ENCODE results near the gene KRAS. TPM values are rescaled to one million over a fixed set of nuclear protein-coding genes. Genes with fewer than 3 reads are reported as not detected.

The KRAS gene
- total RNA-seq, 1 experiment from 2014 or later: 3.3 TPM

DNA sequence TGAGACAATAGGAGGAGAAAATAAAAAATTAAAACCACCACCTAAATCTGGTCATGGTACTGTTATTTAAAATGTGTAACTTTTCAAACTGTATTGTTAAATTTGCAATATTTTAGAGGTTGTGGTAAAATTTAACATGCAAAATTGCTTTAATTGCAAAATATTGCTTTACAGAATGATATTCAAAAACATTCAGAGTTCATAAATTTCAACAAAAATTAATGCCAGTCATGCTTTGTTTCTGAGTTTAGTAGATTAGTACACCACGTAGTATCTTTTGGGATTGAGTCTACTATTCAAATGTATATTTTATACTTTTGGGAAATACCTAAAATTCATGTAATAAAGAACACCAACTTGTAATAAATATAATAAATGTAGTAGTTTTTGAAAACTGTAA lies 37.4 kb downstream of the KRAS start:
- DNase-seq (ENCODE audit: low read depth): no peak
- in situ Hi-C loops (cut with HindIII; ENCODE audit: low pct_unique_long_range_greater_than_20kb, low sequenced_read_pairs): no loop called here

GRCh38 chr12:25208554-25208953 lies 42.2 kb downstream of the KRAS start:
- in situ Hi-C loops (cut with HindIII; ENCODE audit: low pct_unique_long_range_greater_than_20kb, low sequenced_read_pairs): no loop called here

GRCh38 chr12:25207846-25208245 lies 42.9 kb downstream of the KRAS start:
- in situ Hi-C loops (cut with HindIII; ENCODE audit: low pct_unique_long_range_greater_than_20kb, low sequenced_read_pairs): no loop called here
- no peak for DNase-seq (ENCODE audit: low read depth)

More at GRCh38 chr12:25208554-25208953, 42.2 kb downstream of the KRAS start:
- no peak for DNase-seq (ENCODE audit: low read depth)

DNA sequence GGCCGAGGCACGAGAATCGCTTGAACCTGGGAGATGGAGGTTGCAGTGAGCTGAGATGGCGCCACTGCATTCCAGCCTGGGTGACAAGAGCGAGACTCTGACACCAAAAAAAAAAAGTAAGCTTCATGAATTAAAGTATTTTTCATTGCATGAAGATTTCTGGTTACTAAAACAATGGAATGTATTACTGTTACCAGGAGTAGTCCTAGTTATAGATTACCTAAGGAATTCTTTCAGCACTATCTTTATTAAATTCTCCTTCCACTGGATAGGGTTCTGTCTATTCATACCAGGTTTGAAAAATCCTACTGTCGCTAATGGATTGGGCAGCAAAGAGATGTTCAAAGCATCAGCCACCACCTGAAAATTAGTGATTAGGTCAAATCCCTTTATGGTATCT lies 43.3 kb downstream of the KRAS start:
- no peak for DNase-seq (ENCODE audit: low read depth)
- in situ Hi-C loops (cut with HindIII; ENCODE audit: low pct_unique_long_range_greater_than_20kb, low sequenced_read_pairs): no loop called here

- DNase-seq (ENCODE audit: low read depth): no peak
- in situ Hi-C loops (cut with HindIII; ENCODE audit: low pct_unique_long_range_greater_than_20kb, low sequenced_read_pairs): no loop called here
Observed at GRCh38 chr12:25202137-25202536, 48.6 kb downstream of the KRAS start.

GRCh38 chr12:25200703-25201102 lies 50.0 kb downstream of the KRAS start:
- in situ Hi-C loops (cut with HindIII; ENCODE audit: low pct_unique_long_range_greater_than_20kb, low sequenced_read_pairs): no loop called here
- no peak for DNase-seq (ENCODE audit: low read depth)

GRCh38 chr12:25197608-25198007 lies 53.1 kb downstream of the KRAS start:
- DNase-seq (ENCODE audit: low read depth): no peak
- in situ Hi-C loops (cut with HindIII; ENCODE audit: low pct_unique_long_range_greater_than_20kb, low sequenced_read_pairs): no loop called here

GRCh38 chr12:25195056-25195971 lies 55.4 kb downstream of the KRAS start, which contains the start of the genes DNAI7 and ETFRF1:
DNAI7 (minus strand) TSS chr12:25195160; CDS start chr12:25195078, 82 bp downstream.
ETFRF1 (plus strand) TSS chr12:25195237; CDS start chr12:25203957, 8,720 bp downstream.
- DNase-seq (ENCODE audit: low read depth): peak; percentile 92
- in situ Hi-C loops (cut with HindIII; ENCODE audit: low pct_unique_long_range_greater_than_20kb, low sequenced_read_pairs): no loop called here

GRCh38 chr12:25194722-25195055 lies 56.0 kb downstream of the KRAS start:
- in situ Hi-C loops (cut with HindIII; ENCODE audit: low pct_unique_long_range_greater_than_20kb, low sequenced_read_pairs): no loop called here
- DNase-seq (ENCODE audit: low read depth): no peak

DNA sequence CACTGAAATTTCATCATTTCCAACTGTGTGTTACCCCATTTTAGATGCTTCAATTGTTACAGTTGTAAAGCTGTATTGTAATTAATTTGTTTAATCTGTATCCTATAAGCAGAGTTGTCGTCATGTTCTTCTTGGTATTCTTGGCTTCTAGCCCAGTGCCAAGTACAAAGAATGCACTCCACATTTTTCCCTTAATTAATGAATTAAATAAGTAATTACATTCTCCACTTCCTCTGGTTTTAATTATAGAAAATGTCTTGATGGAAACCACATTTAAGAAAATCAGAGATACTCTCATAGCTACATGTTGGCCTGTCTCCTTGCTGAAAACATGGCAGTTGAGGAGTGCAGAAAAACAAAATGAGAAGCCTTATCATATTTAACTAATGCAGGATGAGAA lies 56.5 kb downstream of the KRAS start:
- in situ Hi-C loops (cut with HindIII; ENCODE audit: low pct_unique_long_range_greater_than_20kb, low sequenced_read_pairs): no loop called here
- no peak for DNase-seq (ENCODE audit: low read depth)

GRCh38 chr12:25190793-25191192 lies 59.9 kb downstream of the KRAS start:
- DNase-seq (ENCODE audit: low read depth): no peak
- in situ Hi-C loops (cut with HindIII; ENCODE audit: low pct_unique_long_range_greater_than_20kb, low sequenced_read_pairs): no loop called here

GRCh38 chr12:25189656-25190055 lies 61.1 kb downstream of the KRAS start:
- DNase-seq (ENCODE audit: low read depth): no peak
- in situ Hi-C loops (cut with HindIII; ENCODE audit: low pct_unique_long_range_greater_than_20kb, low sequenced_read_pairs): no loop called here

DNA sequence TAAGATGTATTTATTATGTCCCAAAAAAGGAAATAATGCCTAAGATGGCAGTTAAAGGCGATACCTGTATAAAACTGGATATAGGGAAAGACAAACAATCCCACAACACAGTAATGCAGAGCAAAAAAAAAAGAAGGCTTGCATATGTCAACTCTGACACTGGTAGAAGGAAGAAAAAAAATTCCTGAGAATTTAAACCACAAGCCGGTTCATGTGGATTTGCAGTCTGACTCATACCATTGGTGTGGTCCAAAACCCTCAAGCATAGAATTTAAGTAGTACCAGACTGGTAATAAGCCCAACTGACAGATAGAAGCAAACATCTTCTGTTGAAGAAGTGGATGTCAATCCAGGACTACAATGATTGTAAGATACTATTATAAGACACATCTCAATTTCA lies 62.9 kb downstream of the KRAS start:
- in situ Hi-C loops (cut with HindIII; ENCODE audit: low pct_unique_long_range_greater_than_20kb, low sequenced_read_pairs): no loop called here
- DNase-seq (ENCODE audit: low read depth): no peak

GRCh38 chr12:25186788-25187402 lies 63.8 kb downstream of the KRAS start:
- no peak for DNase-seq (ENCODE audit: low read depth)
- in situ Hi-C loops (cut with HindIII; ENCODE audit: low pct_unique_long_range_greater_than_20kb, low sequenced_read_pairs): no loop called here

GRCh38 chr12:25186038-25186787 lies 64.5 kb downstream of the KRAS start:
- in situ Hi-C loops (cut with HindIII; ENCODE audit: low pct_unique_long_range_greater_than_20kb, low sequenced_read_pairs): no loop called here
- no peak for DNase-seq (ENCODE audit: low read depth)

DNA sequence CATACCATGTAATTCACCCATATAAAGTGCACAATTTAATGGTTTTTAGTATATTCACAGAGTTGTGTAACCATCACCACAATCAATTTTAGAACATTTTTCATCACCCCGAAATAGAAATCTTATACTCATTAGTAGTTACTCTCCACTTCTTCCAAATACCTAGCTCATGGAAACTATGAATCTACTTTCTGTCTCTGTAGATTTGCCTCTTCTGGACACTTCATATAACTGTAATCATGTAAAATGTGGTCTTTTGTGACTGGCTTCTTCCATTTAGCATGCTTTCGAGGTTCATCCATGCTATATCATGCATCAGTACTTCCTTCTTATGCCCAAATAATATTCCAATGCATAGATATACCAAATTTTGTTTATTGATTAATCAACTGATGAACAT lies 66.6 kb downstream of the KRAS start:
- in situ Hi-C loops (cut with HindIII; ENCODE audit: low pct_unique_long_range_greater_than_20kb, low sequenced_read_pairs): no loop called here
- no peak for DNase-seq (ENCODE audit: low read depth)

GRCh38 chr12:25182765-25183164 lies 68.0 kb downstream of the KRAS start:
- in situ Hi-C loops (cut with HindIII; ENCODE audit: low pct_unique_long_range_greater_than_20kb, low sequenced_read_pairs): no loop called here

GRCh38 chr12:25162866-25163265 lies 87.9 kb downstream of the KRAS start:
- in situ Hi-C loops (cut with HindIII; ENCODE audit: low pct_unique_long_range_greater_than_20kb, low sequenced_read_pairs): no loop called here
- no peak for DNase-seq (ENCODE audit: low read depth)

More at GRCh38 chr12:25182765-25183164, 68.0 kb downstream of the KRAS start:
- no peak for DNase-seq (ENCODE audit: low read depth)

DNA sequence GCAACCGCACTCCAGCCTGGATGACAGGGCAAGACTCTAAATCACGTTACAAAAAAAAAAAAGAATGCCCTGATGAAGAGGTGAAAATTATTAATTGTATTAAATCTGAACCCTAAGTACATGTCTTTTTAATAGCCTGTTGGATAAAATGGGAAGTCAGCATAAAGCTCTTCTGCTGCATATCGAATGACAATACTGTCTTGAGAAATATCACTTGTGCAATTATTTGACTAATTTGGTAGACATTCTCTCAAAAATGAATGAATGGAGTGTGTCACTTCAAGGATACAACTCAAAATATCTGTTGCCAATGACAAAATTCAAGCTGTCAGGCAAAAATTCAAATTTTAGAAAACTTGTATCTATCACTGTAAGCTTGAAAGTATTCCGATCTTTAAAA lies 94.7 kb downstream of the KRAS start:
- in situ Hi-C loops (cut with HindIII; ENCODE audit: low pct_unique_long_range_greater_than_20kb, low sequenced_read_pairs): no loop called here
- DNase-seq (ENCODE audit: low read depth): no peak
